Left forelimb (tissue), 1 donor: ENCODE results near the gene CPT1A.
"Not testable (repeated sequence)": the region's sequence is repeated elsewhere in the genome, so short reads cannot be mapped to it uniquely, and the experiment has no call there.

ENCODE experiments used
- DNase-seq: peaks from one replicate; pipeline ENCODE4 v3.0.0-alpha.2; 2018; ENCODE audit warnings: low spot score

CPT1A gene

GRCh38 chr11:68841718-68842426 lies at the start of gene CPT1A:
Gene CPT1A, minus strand, starts transcription at chr11:68841916. Its CDS starts 26,442 bp downstream, at chr11:68815474.
- DNase-seq: peak; percentile 75

- peak; percentile 89 for DNase-seq
Measured at GRCh38 chr11:68890490-68891231, 48.9 kb upstream of the CPT1A start.

- peak; percentile 81 for DNase-seq
Measured at GRCh38 chr11:68889948-68890446, 48.3 kb upstream of the CPT1A start.

- not testable (repeated sequence) for DNase-seq
Measured at GRCh38 chr11:68884827-68885226, 43.1 kb upstream of the CPT1A start.

- DNase-seq: no peak
Measured at GRCh38 chr11:68882391-68882790, 40.7 kb upstream of the CPT1A start.

- no peak for DNase-seq
Measured at GRCh38 chr11:68881320-68881719, 39.6 kb upstream of the CPT1A start.

GRCh38 chr11:68880851-68881250 lies 39.1 kb upstream of the CPT1A start:
- DNase-seq: no peak

- DNase-seq: no peak
Measured at GRCh38 chr11:68878022-68878421, 36.3 kb upstream of the CPT1A start.

- no peak for DNase-seq
Measured at GRCh38 chr11:68872216-68873003, 30.7 kb upstream of the CPT1A start.

GRCh38 chr11:68870470-68870869 lies 28.8 kb upstream of the CPT1A start:
- no peak for DNase-seq

- DNase-seq: no peak
Measured at GRCh38 chr11:68868221-68868835, 26.6 kb upstream of the CPT1A start.

- DNase-seq: no peak
Measured at GRCh38 chr11:68867066-68867465, 25.4 kb upstream of the CPT1A start.

- no peak for DNase-seq
Measured at GRCh38 chr11:68865241-68865640, 23.5 kb upstream of the CPT1A start.

GRCh38 chr11:68863553-68864265 lies 22.0 kb upstream of the CPT1A start:
- DNase-seq: no peak

GRCh38 chr11:68862421-68862820 lies 20.7 kb upstream of the CPT1A start:
- no peak for DNase-seq

- DNase-seq: no peak
Measured at GRCh38 chr11:68859123-68859522, 17.4 kb upstream of the CPT1A start.

GRCh38 chr11:68857037-68857586 lies 15.4 kb upstream of the CPT1A start:
- DNase-seq: no peak

GRCh38 chr11:68856425-68857030 lies 14.8 kb upstream of the CPT1A start:
- DNase-seq: not testable (repeated sequence)

- DNase-seq: peak; percentile 86
Measured at GRCh38 chr11:68855205-68855981, 13.7 kb upstream of the CPT1A start.
